Neural cell (in vitro differentiated cells): ENCODE measurements around the gene BCAS4. TPM values are rescaled to one million over a fixed set of nuclear protein-coding genes. Genes with fewer than 3 reads are reported as not detected.

Experiments used
- H2AFZ ChIP-seq: fragments of 200-600, 300-800 bp; sonication (generic), shearing (Covaris generic); 2 replicates; pipeline ENCODE4 v1.6.0; 2014; ENCODE audit warnings: low read depth, mild to moderate bottlenecking, antibody characterized with exemption, low read length, moderate library complexity
- H3F3A ChIP-seq: fragments of 200-600 bp; shearing (Covaris generic); 2 replicates; pipeline ENCODE4 v1.6.1; 2016; ENCODE audit warnings: mild to moderate bottlenecking, moderate library complexity, mixed read lengths, antibody characterized with exemption, low read length; ENCODE audit not compliant: insufficient read depth, poor library complexity, severe bottlenecking
- H3K27ac ChIP-seq: fragments of 200-600, 300-800 bp; sonication (generic), shearing (Covaris generic); 2 replicates; pipeline ENCODE4 v1.5.1; 2014; ENCODE audit warnings: mild to moderate bottlenecking, low read length, moderate library complexity
- H3K27me3 ChIP-seq: fragments of 300-800, 200-600 bp; sonication (generic), shearing (Covaris generic); 2 replicates; pipeline ENCODE4 v1.6.0; 2014; ENCODE audit warnings: mild to moderate bottlenecking, low read depth, low read length, moderate library complexity; ENCODE audit not compliant: insufficient read depth
- H3K36me3 ChIP-seq: fragments of 300-800, 200-600 bp; sonication (generic), shearing (Covaris generic); 2 replicates; pipeline ENCODE4 v1.5.1; 2014; ENCODE audit warnings: mild to moderate bottlenecking, antibody characterized with exemption, low read length, moderate library complexity; ENCODE audit not compliant: insufficient read depth
- H3K4me2 ChIP-seq: fragments of 300-800, 200-600 bp; sonication (generic), shearing (Covaris generic); 2 replicates; pipeline ENCODE4 v1.6.0; 2014; ENCODE audit warnings: mild to moderate bottlenecking, low read length
- H3K4me3 ChIP-seq: fragments of 300-800, 200-600 bp; sonication (generic), shearing (Covaris generic); 2 replicates; pipeline ENCODE4 v1.5.1; 2014; ENCODE audit warnings: mild to moderate bottlenecking, low read length, moderate library complexity
- H3K79me2 ChIP-seq: fragments of 200-600 bp; shearing (Covaris generic); replicated peaks from 2 replicates; pipeline ENCODE4 v1.6.0; 2014; ENCODE audit warnings: mild to moderate bottlenecking, low read length, moderate library complexity; ENCODE audit not compliant: insufficient read depth
- H3K9ac ChIP-seq: fragments of 300-800, 200-600 bp; sonication (generic), shearing (Covaris generic); 2 replicates; pipeline ENCODE4 v1.6.1; 2016; ENCODE audit warnings: mild to moderate bottlenecking, low read length, mixed read lengths
- H3K9me2 ChIP-seq: fragments of 200-600 bp; shearing (Covaris generic); 2 replicates; pipeline ENCODE4 v1.6.1; 2016; ENCODE audit warnings: mild to moderate bottlenecking, low read length, mixed read lengths; ENCODE audit not compliant: insufficient read depth
- H3K9me3 ChIP-seq: fragments of 200-600, 300-800 bp; sonication (generic), shearing (Covaris generic); 2 replicates; pipeline ENCODE4 v1.6.1; 2016; ENCODE audit warnings: mild to moderate bottlenecking, mixed run types, low read length, moderate library complexity, mixed read lengths
- H4K20me1 ChIP-seq: fragments of 200-600 bp; shearing (Covaris generic); 2 replicates; pipeline ENCODE4 v1.6.1; 2016; ENCODE audit warnings: mild to moderate bottlenecking, mixed run types; ENCODE audit not compliant: insufficient read depth
- EP300 ChIP-seq: fragments of 450-650 bp; conservative IDR thresholded peaks from 2 replicates; pipeline ENCODE4 v1.6.1; 2014; ENCODE audit warnings: antibody characterized with exemption, mild to moderate bottlenecking, moderate library complexity; ENCODE audit not compliant: poor library complexity, severe bottlenecking
- EZH2 ChIP-seq: fragments of 200-600, 300-800 bp; shearing (Covaris generic), sonication (generic); IDR thresholded peaks from 2 replicates; pipeline ENCODE4 v1.6.1; 2014; ENCODE audit warnings: antibody characterized with exemption, low read length, borderline replicate concordance, mild to moderate bottlenecking; ENCODE audit not compliant: insufficient read depth, poor library complexity, severe bottlenecking
- POLR2AphosphoS5 ChIP-seq: IDR thresholded peaks from 2 replicates; pipeline ENCODE4 v1.6.1; 2012
- RAD21 ChIP-seq: fragments of 450-650 bp; conservative IDR thresholded peaks from 2 replicates; pipeline ENCODE4 v1.6.1; 2014; ENCODE audit warnings: antibody characterized with exemption, mild to moderate bottlenecking, moderate library complexity
- REST ChIP-seq: IDR thresholded peaks from 2 replicates; pipeline ENCODE4 v1.6.1; 2012; ENCODE audit warnings: borderline replicate concordance
- SMC3 ChIP-seq: fragments of 450-650 bp; conservative IDR thresholded peaks from 2 replicates; pipeline ENCODE4 v1.6.1; 2014; ENCODE audit warnings: antibody characterized with exemption, mild to moderate bottlenecking, moderate library complexity; ENCODE audit not compliant: poor library complexity
- TAF1 ChIP-seq: IDR thresholded peaks from 2 replicates; pipeline ENCODE4 v1.6.1; 2012; ENCODE audit warnings: low read depth
- polyA plus RNA-seq: library from polyadenylated mRNA; depleted of rRNA; stranded (reverse); fragments of >200 nt; gene quantifications from 2 replicates; pipeline ENCODE4 v1.2.3, GENCODE V29; 2014
- TF ChIP-seq, protein P1 (sequence below): fragments of 450-650 bp; IDR thresholded peaks from 2 replicates; pipeline ENCODE4 v1.5.1; 2014; ENCODE audit warnings: antibody characterized with exemption, mild to moderate bottlenecking, moderate library complexity; ENCODE audit not compliant: poor library complexity, severe bottlenecking

Gene BCAS4
- polyA plus RNA-seq, 1 donor from 2014 or later, result 24.6 TPM

GRCh38 chr20:50916934-50917333 lies 122.1 kb downstream of the BCAS4 start:
- Histone ChIP-seq H4K20me1 (peaks cover 93% of the 10 kb centered on the region), H3K36me3 (no peaks in the 10 kb centered on the region)

DNA sequence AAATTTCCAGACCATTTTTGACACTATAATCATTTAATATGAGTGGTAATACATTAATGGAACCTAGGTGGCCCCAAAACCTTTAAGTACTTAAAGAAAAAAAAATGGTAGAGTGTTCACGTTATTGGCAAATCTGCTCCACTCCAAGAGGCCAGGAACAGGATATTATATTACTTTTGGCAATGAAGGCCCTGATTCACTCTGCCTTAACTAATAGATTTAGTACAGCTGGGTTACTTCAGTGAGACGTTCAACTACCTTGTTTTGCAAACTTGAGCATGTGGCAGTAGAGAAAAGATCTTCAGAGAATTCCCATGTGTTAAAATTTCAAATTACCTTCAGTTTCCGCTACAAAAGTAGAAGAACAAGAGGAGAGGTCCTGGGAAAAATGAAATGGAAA lies 123.5 kb downstream of the BCAS4 start:
- TF ChIP-seq POLR2AphosphoS5, result no peak
- no peak for TF ChIP-seq REST
- Histone ChIP-seq H3K4me2 (no peak overlapping the region), H4K20me1 (peaks cover 91% of the 10 kb centered on the region)

More at GRCh38 chr20:50916934-50917333, 122.1 kb downstream of the BCAS4 start:
- H3K4me2 ChIP-seq, result no peak overlapping the region
- TF ChIP-seq REST (no peak), POLR2AphosphoS5 (no peak), TAF1 (no peak), RAD21 (no peak), EZH2 (no peak), EP300 (no peak), SMC3 (no peak)
- TF ChIP-seq, protein P1, sequence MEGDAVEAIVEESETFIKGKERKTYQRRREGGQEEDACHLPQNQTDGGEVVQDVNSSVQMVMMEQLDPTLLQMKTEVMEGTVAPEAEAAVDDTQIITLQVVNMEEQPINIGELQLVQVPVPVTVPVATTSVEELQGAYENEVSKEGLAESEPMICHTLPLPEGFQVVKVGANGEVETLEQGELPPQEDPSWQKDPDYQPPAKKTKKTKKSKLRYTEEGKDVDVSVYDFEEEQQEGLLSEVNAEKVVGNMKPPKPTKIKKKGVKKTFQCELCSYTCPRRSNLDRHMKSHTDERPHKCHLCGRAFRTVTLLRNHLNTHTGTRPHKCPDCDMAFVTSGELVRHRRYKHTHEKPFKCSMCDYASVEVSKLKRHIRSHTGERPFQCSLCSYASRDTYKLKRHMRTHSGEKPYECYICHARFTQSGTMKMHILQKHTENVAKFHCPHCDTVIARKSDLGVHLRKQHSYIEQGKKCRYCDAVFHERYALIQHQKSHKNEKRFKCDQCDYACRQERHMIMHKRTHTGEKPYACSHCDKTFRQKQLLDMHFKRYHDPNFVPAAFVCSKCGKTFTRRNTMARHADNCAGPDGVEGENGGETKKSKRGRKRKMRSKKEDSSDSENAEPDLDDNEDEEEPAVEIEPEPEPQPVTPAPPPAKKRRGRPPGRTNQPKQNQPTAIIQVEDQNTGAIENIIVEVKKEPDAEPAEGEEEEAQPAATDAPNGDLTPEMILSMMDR, result no peak
- no peaks in the 10 kb centered on the region for H3K9me2 ChIP-seq
- no peak overlapping the region for H3K4me3 ChIP-seq
- H3K9me3 ChIP-seq, result no peaks in the 10 kb centered on the region
- no peak overlapping the region for H3K9ac ChIP-seq
- peaks cover 98% of the 10 kb centered on the region for H3K79me2 ChIP-seq
- no peak overlapping the region for H3K27ac ChIP-seq
- no peak overlapping the region for H2AFZ ChIP-seq
- no peaks in the 10 kb centered on the region for H3K27me3 ChIP-seq
- no peaks in the 10 kb centered on the region for H3F3A ChIP-seq

More for the DNA sequence above, 123.5 kb downstream of the BCAS4 start:
- Histone ChIP-seq H2AFZ (no peak overlapping the region), H3K9me3 (no peaks in the 10 kb centered on the region), H3K9me2 (no peaks in the 10 kb centered on the region), H3K27ac (no peak overlapping the region), H3K27me3 (no peaks in the 10 kb centered on the region), H3K79me2 (peaks cover 98% of the 10 kb centered on the region), H3F3A (peaks cover 3% of the 10 kb centered on the region), H3K4me3 (no peak overlapping the region), H3K36me3 (no peaks in the 10 kb centered on the region), H3K9ac (no peak overlapping the region)
